ENCODE measurements around the gene DNASE1.

The DNASE1 gene

DNA sequence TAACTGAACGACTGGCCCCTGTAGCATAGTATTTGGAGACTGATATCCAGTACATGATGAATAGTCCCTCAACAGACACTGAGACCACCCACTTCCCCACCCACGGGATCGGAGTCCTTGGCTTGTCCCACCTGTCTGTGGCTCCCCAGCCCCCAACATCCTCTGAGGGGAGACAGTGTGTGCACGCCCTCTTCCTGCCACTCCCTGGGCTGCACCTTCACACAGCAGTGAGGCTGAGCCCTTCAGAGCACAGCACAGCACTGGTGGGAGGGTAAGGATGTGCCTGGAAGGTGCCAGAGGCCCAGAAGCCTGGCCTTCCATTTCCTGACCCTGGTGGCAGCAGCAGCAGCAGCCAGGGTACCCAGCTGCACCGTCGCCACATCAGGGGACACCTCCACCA is 11.0 kb downstream of the DNASE1 start:
- peak in 2 of 4 experiments; percentile 12 to 40 for DNase-seq

GRCh38 chr16:3668626-3669025 is 14.1 kb downstream of the DNASE1 start:
- DNase-seq, result no peak

- no peak for DNase-seq
Observed at GRCh38 chr16:3669082-3669481, 14.6 kb downstream of the DNASE1 start.

- DNase-seq, result no peak
Observed at GRCh38 chr16:3670711-3671110, 16.2 kb downstream of the DNASE1 start.

- no peak for DNase-seq
Observed at GRCh38 chr16:3671424-3671823, 16.9 kb downstream of the DNASE1 start.

DNA sequence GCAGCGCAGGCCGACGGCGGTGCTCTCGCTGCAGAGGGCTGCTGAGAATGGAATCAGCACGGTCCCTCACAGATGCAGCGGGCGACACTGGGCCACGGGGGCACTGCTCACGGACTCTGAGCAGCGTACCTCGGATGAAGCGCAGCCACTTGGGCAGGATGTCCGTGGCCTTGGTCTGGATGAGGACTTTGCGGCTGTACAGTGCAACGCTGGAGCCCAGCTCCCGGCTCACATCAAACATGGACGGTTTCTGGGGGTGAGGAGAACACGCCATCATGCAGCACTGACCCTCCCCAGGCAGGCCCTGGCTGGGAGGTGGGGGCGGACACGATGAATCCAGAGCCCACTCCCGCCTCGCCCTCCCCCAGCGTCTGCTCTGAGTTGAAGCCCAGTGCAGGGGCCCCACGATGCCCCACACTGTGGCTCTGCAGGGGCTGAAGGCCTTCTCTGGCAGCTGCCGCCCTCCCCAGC is 18.1 kb downstream of the DNASE1 start:
- DNase-seq, result no peak

- DNase-seq, result no peak
Observed at GRCh38 chr16:3673201-3673600, 18.7 kb downstream of the DNASE1 start.

DNA sequence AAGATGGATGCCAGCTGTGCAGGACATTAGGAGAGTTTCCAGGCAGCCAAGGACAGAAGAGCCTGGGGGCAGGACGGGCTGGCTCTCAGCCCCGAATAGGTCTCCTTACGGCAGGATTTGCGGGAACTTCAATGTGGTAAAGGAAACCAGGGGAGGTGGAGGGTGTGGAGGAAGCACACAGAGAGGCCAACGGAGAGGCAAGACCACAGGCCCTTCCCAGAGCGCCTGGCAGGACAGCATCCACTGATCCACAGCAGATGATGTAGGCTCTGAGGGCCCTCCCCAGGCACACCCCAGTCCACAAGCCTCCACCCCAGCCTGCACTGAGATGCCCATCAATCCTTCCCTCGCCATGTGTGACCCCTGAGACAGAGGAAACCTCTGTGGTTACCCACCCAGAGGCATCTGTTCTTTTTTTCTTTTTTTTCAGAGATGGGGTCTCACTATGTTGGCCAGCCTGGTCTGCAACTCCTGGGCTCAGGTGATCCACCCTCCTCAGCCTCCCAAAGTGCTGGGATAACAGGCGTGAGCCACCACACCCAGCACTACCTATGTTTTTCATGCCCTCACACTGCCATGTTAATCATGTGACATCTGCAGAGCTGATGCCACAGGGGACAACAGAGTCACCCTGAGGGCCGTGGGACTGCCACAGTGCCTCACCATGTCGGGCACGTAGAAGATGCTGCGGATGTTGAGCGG is 19.3 kb downstream of the DNASE1 start:
- DNase-seq, result no peak

DNA sequence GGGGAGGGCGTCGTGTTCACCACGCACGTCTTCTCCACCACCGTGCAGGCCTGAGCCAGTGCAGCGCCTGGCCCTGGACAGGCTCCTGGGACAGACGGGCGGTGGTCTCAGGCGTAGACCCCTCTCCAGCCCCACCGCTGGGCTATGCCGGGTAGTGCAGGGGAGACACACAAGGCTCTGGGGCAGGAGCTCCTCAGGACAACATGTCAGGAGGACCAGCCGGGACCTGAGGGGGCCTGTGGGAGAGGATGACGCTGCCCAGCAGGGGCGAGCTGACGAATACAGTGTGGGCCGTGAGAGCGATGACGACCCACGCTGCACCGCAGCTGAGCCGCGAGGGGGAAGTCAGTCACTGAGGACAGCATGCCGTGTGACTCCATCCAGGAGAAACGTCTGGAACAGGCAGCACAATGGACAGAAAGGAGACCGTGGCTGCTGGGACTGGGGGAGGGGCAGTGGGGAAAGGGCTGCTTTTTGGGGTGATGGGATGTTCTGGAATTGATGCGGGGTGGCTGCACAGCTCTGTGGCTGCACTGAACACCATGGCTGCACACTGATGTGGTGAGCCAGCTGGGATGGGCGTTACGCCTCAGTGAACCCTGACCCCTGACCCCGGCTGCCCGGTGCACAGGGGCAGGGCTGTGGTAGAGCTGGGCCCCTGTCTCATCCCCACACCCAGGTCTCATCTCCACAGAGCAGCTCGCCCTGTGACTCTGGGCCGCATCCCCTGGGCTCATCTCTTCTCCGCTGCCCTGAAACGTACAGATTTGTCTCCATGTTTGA is 20.2 kb downstream of the DNASE1 start:
- no peak for DNase-seq

GRCh38 chr16:3675601-3676130 is 21.2 kb downstream of the DNASE1 start:
- DNase-seq, result no peak

DNA sequence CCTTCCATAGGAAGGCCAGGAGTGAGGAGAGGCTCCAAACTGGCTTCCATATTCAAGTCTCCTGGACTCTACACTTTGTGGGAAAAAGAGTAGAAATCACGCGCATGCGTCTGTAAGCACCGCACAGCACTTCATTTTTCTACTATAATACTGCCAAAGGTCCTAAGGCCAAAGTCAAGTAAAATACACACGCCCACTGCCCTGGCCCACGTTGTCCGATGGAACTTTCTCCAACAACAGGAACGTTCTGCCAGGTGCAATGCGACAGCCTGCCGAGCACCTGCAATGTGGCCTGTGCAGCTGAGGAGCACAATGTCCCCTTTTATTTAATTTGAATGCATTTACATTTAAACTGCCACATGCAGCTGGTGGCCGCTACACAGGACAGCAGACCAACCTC is 23.5 kb downstream of the DNASE1 start:
- DNase-seq, result no peak

- DNase-seq, result no peak
Observed at GRCh38 chr16:3681206-3681605, 26.7 kb downstream of the DNASE1 start.

DNA sequence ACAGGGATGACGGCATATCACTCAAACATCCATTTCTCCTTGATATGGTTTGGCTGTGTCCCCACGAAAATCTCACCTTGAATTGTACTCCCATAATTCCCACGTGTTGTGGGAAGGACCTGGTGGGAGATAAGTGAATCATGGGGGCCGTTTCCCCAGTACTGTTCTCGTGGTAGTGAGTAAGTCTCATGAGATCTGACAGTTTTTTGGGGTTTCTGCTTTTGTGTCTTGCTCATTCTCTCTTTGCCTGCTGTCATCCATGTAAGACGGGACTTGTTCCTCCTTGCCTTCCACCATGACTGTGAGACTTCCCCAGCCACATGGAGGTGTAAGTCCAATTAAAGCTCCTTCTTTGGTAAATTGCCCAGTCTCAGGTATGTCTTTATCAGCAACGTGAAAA is 32.5 kb downstream of the DNASE1 start:
- no peak for DNase-seq

- DNase-seq, result no peak
Observed at GRCh38 chr16:3687792-3688191, 33.3 kb downstream of the DNASE1 start.

- no peak for DNase-seq
Observed at GRCh38 chr16:3689731-3690130, 35.2 kb downstream of the DNASE1 start.

DNA sequence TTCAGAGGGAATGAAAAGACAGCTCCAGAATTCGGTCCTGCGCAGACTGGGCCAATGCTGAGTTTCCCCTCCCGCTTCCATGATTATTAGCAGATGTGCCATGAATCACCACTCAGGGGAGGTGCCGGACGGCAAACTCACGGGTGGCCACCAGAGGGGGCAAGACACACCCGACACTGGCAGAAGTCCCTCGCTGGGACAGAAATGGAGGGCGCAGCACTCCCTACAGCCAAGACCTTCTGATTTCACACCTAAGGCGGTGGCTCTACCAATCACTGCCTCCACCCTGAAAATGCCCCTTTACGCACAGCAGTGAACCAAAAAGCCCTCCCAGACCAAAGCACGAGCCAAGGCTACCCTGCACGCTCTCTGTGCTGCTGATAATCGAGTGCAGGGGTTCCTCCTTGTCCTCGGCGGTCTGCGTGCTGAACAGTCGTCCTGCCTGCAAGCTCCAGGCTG is 36.0 kb downstream of the DNASE1 start:
- peak; percentile 42 to 75 (median 64) for DNase-seq

GRCh38 chr16:3690980-3691720 is 36.7 kb downstream of the DNASE1 start:
- no peak for DNase-seq

GRCh38 chr16:3691761-3692160 is 37.3 kb downstream of the DNASE1 start:
- no peak for DNase-seq

DNA sequence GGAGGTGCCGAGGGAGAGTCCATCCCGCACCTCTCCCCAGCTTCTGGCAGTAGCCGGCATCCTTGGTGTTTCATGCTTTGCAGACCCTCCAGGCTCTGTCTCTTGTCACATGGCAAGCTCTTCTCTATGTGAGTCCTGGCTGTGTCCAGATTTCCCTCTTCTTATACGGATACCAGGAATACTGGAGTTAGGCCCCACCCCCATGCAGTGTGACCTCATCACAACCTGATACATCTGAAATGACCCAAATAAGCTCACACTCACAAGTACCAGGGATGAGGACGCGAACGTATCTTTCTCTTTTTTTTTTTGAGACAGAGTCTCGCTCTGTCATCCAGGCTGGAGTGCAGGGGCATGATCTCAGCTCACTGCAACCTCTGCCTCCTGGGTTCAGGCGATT is 39.6 kb downstream of the DNASE1 start:
- no peak for DNase-seq

- DNase-seq, result no peak
Observed at GRCh38 chr16:3695610-3696369, 41.3 kb downstream of the DNASE1 start.

- DNase-seq, result no peak
Observed at GRCh38 chr16:3696425-3697218, 42.1 kb downstream of the DNASE1 start.

- DNase-seq, result no peak
Observed at GRCh38 chr16:3698941-3699340, 44.5 kb downstream of the DNASE1 start.
